ENCODE results near the gene HLA-DOA. TPM values are rescaled to one million over a fixed set of nuclear protein-coding genes. Genes with fewer than 3 reads are reported as not detected.

HLA-DOA gene
- total RNA-seq, 4 donors from 2014 or later, result 1.0 to 20.8 (median 6.8) TPM

DNA sequence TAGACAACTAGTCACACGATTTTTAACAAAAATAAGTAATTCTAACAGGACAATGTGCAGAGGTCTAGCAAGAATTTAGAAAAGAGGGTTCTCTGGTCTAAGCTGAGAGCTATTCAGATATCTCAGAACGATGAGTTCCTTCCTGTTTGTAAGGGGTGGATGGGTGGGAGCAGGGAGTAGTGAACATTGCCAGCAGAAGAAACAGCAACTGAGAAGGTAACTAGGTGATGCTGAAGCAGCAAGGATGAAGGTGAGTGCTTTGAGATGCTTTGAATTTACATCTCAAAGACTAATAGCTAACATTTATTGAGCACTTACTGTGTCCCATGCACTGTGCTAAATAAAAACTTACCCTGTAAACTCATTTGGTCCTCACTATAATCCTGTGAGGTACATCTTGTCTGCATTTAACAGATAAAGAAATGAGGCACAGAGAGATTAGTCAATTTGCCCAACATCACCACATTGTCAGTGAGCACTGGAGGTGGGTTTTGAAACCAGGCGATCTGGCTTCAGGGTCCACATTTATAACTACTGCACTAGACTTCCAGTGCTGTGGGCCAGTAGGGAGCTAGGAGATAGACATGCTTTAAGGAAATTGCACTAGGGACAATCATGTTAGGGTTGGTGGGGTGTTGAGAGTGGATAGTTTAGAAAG is 25.3 kb downstream of the HLA-DOA start:
- no peak for TF ChIP-seq CTCF (IDR thresholded peaks at IDR 0.05)
- ATAC-seq (ENCODE audit: low FRiP score), result peak; percentile 37

DNA sequence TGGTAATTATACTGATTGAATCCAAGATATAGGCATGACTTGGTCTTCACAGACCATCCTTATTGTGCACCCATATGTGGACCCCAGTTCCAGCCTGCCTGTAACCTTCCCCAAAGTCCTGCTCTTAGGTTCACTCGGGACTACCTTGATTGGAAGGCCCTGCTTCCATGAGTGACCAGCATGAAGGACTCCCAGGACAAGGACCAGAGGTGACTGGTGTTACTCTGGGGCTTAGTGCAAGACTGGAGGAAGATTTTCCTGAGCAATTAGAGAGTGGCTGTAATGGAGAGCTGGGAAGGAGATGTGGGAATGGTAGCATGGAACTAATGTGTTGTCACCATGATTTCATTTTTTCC is 25.9 kb downstream of the HLA-DOA start:
- TF ChIP-seq CTCF (IDR thresholded peaks at IDR 0.05), result no peak
- ATAC-seq (ENCODE audit: low FRiP score), result no peak
- no peak for DNase-seq (ENCODE audit: low spot score)

More for the DNA sequence above, 25.3 kb downstream of the HLA-DOA start:
- no peak for DNase-seq (ENCODE audit: low spot score)

DNA sequence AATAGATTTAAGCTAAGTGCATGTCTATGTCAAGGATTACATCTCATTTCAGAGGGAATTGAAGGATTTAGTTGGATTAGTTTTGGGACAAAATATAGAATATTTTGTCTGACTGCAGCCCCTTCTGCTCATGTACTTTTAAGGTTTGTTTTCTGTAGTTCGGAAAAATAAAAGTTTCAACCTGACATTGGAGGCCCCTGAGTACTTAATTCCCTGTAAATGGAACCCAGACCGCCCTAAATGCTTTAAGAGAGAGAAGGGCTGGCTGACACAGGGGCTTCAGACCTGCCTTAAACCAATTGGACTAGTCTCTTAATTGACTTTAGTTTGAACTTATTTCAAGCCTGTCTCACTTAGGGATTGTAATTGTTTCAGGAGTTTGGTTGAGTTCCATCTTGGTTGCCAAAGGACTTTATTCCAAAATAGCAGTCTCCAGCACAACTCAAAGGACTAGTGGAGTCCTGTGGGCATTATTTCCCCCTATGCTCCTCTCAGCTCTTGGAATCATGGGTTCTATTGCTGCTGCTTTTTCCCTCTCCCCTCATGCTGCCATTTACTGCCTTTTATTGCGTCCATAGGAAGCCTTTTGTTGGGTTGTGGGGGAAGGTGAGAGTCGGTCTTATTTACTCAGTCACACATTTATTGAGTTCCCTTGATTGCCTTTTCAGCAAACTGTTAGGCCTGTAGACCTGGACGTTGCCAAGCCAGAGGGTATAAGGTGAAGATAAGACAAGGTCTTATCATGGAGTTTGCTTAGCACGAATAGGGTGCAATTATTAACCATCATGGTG is 26.5 kb downstream of the HLA-DOA start:
- ATAC-seq (ENCODE audit: low FRiP score) (no peak), DNase-seq (ENCODE audit: low spot score) (no peak)
- no peak for TF ChIP-seq CTCF (IDR thresholded peaks at IDR 0.05)

DNA sequence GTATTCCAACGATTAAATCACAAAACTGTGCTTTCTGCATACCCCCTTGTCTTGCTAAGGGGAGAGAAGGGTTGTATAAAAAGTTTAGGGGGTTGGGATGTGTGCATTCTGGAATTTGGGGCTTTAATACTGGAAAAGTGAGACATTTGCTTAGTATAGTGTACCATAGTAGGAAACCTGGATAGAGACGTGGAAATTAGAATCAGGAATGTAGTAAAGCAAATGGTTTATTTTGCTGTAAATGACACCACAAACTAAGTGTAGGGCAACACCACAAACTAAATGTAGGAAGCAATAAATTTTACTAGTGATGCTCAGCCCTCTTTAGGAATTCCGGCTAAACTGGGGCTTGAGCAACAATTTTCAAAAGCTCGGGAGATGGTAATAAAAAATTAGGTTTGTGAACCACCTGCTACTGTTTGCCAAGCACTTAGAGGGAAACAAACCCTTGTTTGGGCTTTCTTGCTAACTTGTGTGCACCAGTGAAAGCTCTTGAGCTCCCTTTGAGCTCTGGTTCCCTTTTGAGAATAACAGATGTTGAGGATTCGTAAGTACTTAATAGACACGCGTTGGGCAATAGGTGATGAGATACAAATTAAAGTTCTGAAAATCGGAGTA is 27.2 kb downstream of the HLA-DOA start:
- ATAC-seq (ENCODE audit: low FRiP score) (no peak), DNase-seq (ENCODE audit: low spot score) (no peak)
- TF ChIP-seq CTCF (IDR thresholded peaks at IDR 0.05), result no peak

- no peak for ATAC-seq (ENCODE audit: low FRiP score)
- TF ChIP-seq CTCF (IDR thresholded peaks at IDR 0.05), result no peak
- DNase-seq (ENCODE audit: low spot score), result no peak
These were observed 28.8 kb downstream of the HLA-DOA start for GRCh38 chr6:32980488-32981038.

GRCh38 chr6:32979720-32980487 is 29.5 kb downstream of the HLA-DOA start:
- no peak for DNase-seq (ENCODE audit: low spot score)
- no peak for ATAC-seq (ENCODE audit: low FRiP score)
- no peak for TF ChIP-seq CTCF (IDR thresholded peaks at IDR 0.05)

Data from omental fat pad (tissue), 4 donors.